Mesenchymal stem cell (in vitro differentiated cells and primary cell): ENCODE data around the gene DST.

Experiments used
- DNase-seq: peaks from one replicate; pipeline ENCODE4 v3.0.0-alpha.2; 2013
- H2AFZ ChIP-seq: one replicate; pipeline ENCODE4 v1.6.1; 2013; ENCODE audit warnings: low read depth, mild to moderate bottlenecking, control low read depth, inconsistent platforms, low read length, moderate library complexity
- H2AK5ac ChIP-seq: 2 replicates; pipeline ENCODE4 v1.6.1; 2013; ENCODE audit warnings: low read length, moderate library complexity, mild to moderate bottlenecking, inconsistent platforms; ENCODE audit not compliant: severe bottlenecking
- H2BK120ac ChIP-seq: one replicate; pipeline ENCODE4 v1.6.1; 2013; ENCODE audit warnings: low read depth, mild to moderate bottlenecking, inconsistent platforms, low read length, moderate library complexity
- H2BK12ac ChIP-seq, 2 experiments: one replicate each; pipeline ENCODE4 v1.6.1; 2013; ENCODE audit warnings: inconsistent platforms in 2 of 2, low read length in 2 of 2, mild to moderate bottlenecking in 2 of 2, moderate library complexity in 2 of 2, control low read depth in 1 of 2
- H2BK15ac ChIP-seq: one replicate; pipeline ENCODE4 v1.6.1; 2013; ENCODE audit warnings: mild to moderate bottlenecking, low read depth, inconsistent platforms; ENCODE audit not compliant: poor library complexity, severe bottlenecking
- H2BK5ac ChIP-seq: 2 replicates; pipeline ENCODE4 v1.6.1; 2013; ENCODE audit warnings: low read depth, mild to moderate bottlenecking, low read length, control low read depth, inconsistent platforms; ENCODE audit not compliant: poor library complexity, severe bottlenecking
- H3K14ac ChIP-seq, 2 experiments: one replicate each; pipeline ENCODE4 v1.6.1; 2013; ENCODE audit warnings: inconsistent platforms in 2 of 2, low read length in 2 of 2, control low read depth in 1 of 2, mild to moderate bottlenecking in 1 of 2, moderate library complexity in 1 of 2
- H3K18ac ChIP-seq, 2 experiments: one replicate each; pipeline ENCODE4 v1.6.1; 2013; ENCODE audit warnings: inconsistent platforms in 2 of 2, low read length in 2 of 2, control low read depth in 1 of 2, low read depth in 1 of 2, mild to moderate bottlenecking in 1 of 2
- H3K23ac ChIP-seq, 2 experiments: one replicate each; pipeline ENCODE4 v1.6.1; 2013; ENCODE audit warnings: inconsistent platforms in 2 of 2, low read length in 2 of 2, mild to moderate bottlenecking in 2 of 2, moderate library complexity in 2 of 2, control low read depth in 1 of 2
- H3K27ac ChIP-seq: 2 replicates; pipeline ENCODE4 v1.5.1; 2013; ENCODE audit warnings: mild to moderate bottlenecking, moderate library complexity, low read length, control low read depth, inconsistent platforms; ENCODE audit not compliant: poor library complexity, severe bottlenecking
- H3K27me3 ChIP-seq, 2 experiments: 2 replicates each; pipeline versions ENCODE4 v1.6.1 to v1.7.0; 2013; ENCODE audit warnings: low read length in 2 of 2, mild to moderate bottlenecking in 2 of 2, moderate library complexity in 2 of 2, control low read depth in 1 of 2, inconsistent platforms in 1 of 2; ENCODE audit not compliant: control insufficient read depth in 1 of 2, insufficient read depth in 1 of 2
- H3K36me3 ChIP-seq, 2 experiments: 2 replicates each; pipeline versions ENCODE4 v1.6.1 to v1.7.0; 2013; ENCODE audit warnings: low read length in 2 of 2, control low read depth in 1 of 2, inconsistent platforms in 1 of 2, low read depth in 1 of 2, mild to moderate bottlenecking in 1 of 2; ENCODE audit not compliant: insufficient read depth in 2 of 2, control insufficient read depth in 1 of 2
- H3K4ac ChIP-seq, 2 experiments: one replicate each; pipeline ENCODE4 v1.6.1; 2013; ENCODE audit warnings: inconsistent platforms in 2 of 2, low read length in 2 of 2, mild to moderate bottlenecking in 2 of 2, moderate library complexity in 2 of 2, control low read depth in 1 of 2, low read depth in 1 of 2
- H3K4me1 ChIP-seq: 2 replicates; pipeline ENCODE4 v1.6.1; 2013; ENCODE audit warnings: low read depth, low read length, control low read depth; ENCODE audit not compliant: control insufficient read depth, insufficient read depth
- H3K4me2 ChIP-seq: 2 replicates; pipeline ENCODE4 v1.6.1; 2013; ENCODE audit warnings: low read length, mild to moderate bottlenecking, inconsistent platforms; ENCODE audit not compliant: poor library complexity, severe bottlenecking
- H3K4me3 ChIP-seq, 2 experiments: 2 replicates each; pipeline versions ENCODE4 v1.5.1 to v1.7.0; 2013; ENCODE audit warnings: low read length in 2 of 2, mild to moderate bottlenecking in 2 of 2, control low read depth in 1 of 2, low read depth in 1 of 2; ENCODE audit not compliant: insufficient read depth in 1 of 2
- H3K79me1 ChIP-seq: replicated peaks from 2 replicates; pipeline ENCODE4 v1.6.1; 2013; ENCODE audit warnings: mild to moderate bottlenecking, control low read depth, low read length, inconsistent platforms; ENCODE audit not compliant: poor library complexity, severe bottlenecking
- H3K9ac ChIP-seq: 2 replicates; pipeline ENCODE4 v1.7.0; 2013; ENCODE audit warnings: mild to moderate bottlenecking, low read length, moderate library complexity
- H3K9me3 ChIP-seq: 2 replicates; pipeline ENCODE4 v1.7.0; 2013; ENCODE audit warnings: mild to moderate bottlenecking, low read length; ENCODE audit not compliant: control insufficient read depth
- H4K8ac ChIP-seq: one replicate; pipeline ENCODE4 v1.6.1; 2013; ENCODE audit warnings: inconsistent platforms, mild to moderate bottlenecking, low read length, moderate library complexity
- H4K91ac ChIP-seq: one replicate; pipeline ENCODE4 v1.6.1; 2013; ENCODE audit warnings: mild to moderate bottlenecking, low read length, inconsistent platforms
- WGBS: methylation state at CpG from one replicate; pipeline ENCODE4 v1.1.7; 2013; ENCODE audit warnings: mixed read lengths; 5-methylcytosine and 5-hydroxymethylcytosine counted together

The DST gene

DNA sequence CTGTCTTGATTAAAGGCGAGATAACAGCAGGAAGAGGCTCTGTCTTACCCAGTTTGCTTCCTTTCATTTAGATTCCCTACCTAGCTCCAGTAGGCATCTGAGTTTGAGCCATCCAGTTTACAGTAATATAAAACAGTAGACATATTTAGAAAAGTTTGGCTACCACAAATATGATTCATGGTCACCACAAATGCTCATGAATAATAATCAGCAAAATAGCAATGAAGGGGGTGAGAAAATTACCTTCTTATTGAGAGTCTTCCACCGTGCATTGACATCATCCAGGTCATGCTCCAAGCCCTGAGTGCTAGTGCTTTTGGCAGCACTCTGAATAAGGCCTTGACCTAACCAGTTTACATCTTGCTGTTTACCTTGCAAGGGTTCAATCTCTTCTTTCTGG is 106.2 kb downstream of the DST start:
- H2BK15ac ChIP-seq, result no peak overlapping the region
- H3K23ac ChIP-seq, result no peak overlapping the region
- H3K4me2 ChIP-seq, result no peak overlapping the region

DNA sequence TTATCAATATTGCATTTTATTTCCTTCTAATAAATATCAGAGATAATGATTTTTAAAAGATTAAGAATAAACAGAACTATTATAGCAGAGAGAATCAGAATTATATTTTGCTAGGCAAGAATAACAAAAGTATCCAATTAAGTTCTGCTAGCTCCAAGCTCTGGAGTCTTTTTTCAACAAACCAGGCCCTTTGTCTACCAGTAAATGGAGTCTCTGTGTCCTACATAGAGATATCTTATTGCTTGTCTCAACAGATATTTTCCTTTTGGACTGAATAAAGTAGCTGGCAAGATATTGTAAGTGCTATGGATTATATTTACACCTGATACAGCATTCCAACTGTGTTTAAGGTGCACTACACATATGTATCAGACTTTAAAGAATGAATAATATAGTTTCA is 107.1 kb downstream of the DST start:
- no peak overlapping the region for H2BK120ac ChIP-seq
- no peak overlapping the region for H4K91ac ChIP-seq
- no peak overlapping the region for H3K4me3 ChIP-seq
- H2BK12ac ChIP-seq, result no peak overlapping the region
- H3K18ac ChIP-seq, result no peak overlapping the region
- no peak overlapping the region for H2AFZ ChIP-seq
- peaks cover 3 to 63% of the 10 kb centered on the region in 2 experiments for H3K36me3 ChIP-seq
- no peak overlapping the region for H4K8ac ChIP-seq
- no peak overlapping the region for H3K4ac ChIP-seq
- no peak overlapping the region for H2BK15ac ChIP-seq
- H3K9me3 ChIP-seq, result no peaks in the 10 kb centered on the region
- H2AK5ac ChIP-seq, result no peak overlapping the region
- H3K4me1 ChIP-seq, result peaks cover 5% of the 10 kb centered on the region
- H3K9ac ChIP-seq, result no peak overlapping the region
- no peak overlapping the region for H3K14ac ChIP-seq
- no peak for DNase-seq
- no peak overlapping the region for H3K4me2 ChIP-seq
- H3K23ac ChIP-seq, result no peak overlapping the region
- peaks cover 19% of the 10 kb centered on the region for H3K79me1 ChIP-seq
- H3K27me3 ChIP-seq, result no peaks in the 10 kb centered on the region
- H3K27ac ChIP-seq, result no peak overlapping the region
- H2BK5ac ChIP-seq, result no peak overlapping the region

More for the DNA sequence above, 106.2 kb downstream of the DST start:
- WGBS, result 100% methylated on average over 2 of the region's 2 CpGs
- no peaks in the 10 kb centered on the region for H3K9me3 ChIP-seq
- H2AK5ac ChIP-seq, result no peak overlapping the region
- peaks cover 3 to 54% of the 10 kb centered on the region in 2 experiments for H3K36me3 ChIP-seq
- DNase-seq, result no peak
- no peak overlapping the region for H3K14ac ChIP-seq
- H4K91ac ChIP-seq, result no peak overlapping the region
- no peaks in the 10 kb centered on the region for H3K27me3 ChIP-seq
- H4K8ac ChIP-seq, result no peak overlapping the region
- no peak overlapping the region for H3K4me3 ChIP-seq
- no peak overlapping the region for H3K18ac ChIP-seq
- no peak overlapping the region for H2AFZ ChIP-seq
- no peak overlapping the region for H2BK120ac ChIP-seq
- H3K27ac ChIP-seq, result peak overlapping the region; percentile 28
- H3K4me1 ChIP-seq, result peaks cover 6% of the 10 kb centered on the region
- H3K79me1 ChIP-seq, result peaks cover 18% of the 10 kb centered on the region
- no peak overlapping the region for H3K4ac ChIP-seq
- H2BK5ac ChIP-seq, result no peak overlapping the region
- no peak overlapping the region for H2BK12ac ChIP-seq
- no peak overlapping the region for H3K9ac ChIP-seq

DNA sequence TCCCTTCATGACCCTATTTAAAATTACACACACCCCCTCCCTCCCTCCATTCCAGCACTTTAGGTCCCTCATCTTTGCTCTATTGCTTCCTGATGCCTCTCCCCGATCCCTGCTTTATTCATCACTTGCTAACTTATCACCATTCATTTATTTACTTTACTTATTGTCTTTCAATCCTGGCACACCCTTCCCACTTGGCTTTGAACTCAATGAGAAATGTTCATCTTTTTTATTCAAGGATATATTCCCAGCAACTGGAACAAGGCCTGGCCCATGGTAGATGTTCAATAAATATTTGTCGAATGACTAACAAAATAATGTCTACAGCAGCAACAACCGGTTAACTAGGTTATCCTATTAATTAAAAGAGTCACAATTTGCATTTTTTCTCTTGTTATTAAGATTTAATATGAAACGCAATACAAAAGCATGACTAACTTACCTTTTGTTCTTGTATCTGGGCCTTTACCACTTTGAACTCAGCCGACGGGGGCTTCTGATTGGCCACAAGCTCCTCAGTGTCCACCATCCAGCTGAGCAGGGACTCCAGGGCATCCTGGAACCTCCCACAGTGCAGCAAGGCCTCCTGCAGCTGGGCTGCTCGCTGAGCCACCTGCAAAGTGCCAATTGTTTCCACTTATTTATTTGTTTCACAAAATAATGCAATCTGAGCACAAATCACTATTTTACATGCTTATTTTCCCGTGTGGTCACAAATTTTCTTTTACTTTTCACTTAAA is 107.8 kb downstream of the DST start:
- Histone ChIP-seq H3K9ac (no peak overlapping the region), H3K4ac (no peak overlapping the region), H2AFZ (no peak overlapping the region), H2AK5ac (no peak overlapping the region), H3K4me1 (peaks cover 5% of the 10 kb centered on the region), H3K4me2 (no peak overlapping the region), H3K79me1 (peaks cover 17% of the 10 kb centered on the region), H2BK15ac (no peak overlapping the region), H3K18ac (no peak overlapping the region), H3K36me3 (peaks cover 3 to 70% of the 10 kb centered on the region in 2 experiments), H3K27ac (no peak overlapping the region), H4K91ac (no peak overlapping the region), H4K8ac (no peak overlapping the region), H2BK12ac (no peak overlapping the region), H3K27me3 (no peaks in the 10 kb centered on the region), H3K14ac (no peak overlapping the region), H2BK5ac (no peak overlapping the region), H3K23ac (no peak overlapping the region), H3K4me3 (no peak overlapping the region), H2BK120ac (no peak overlapping the region), H3K9me3 (no peaks in the 10 kb centered on the region)
- no peak for DNase-seq
- 88% methylated on average over 7 of the region's 8 CpGs for WGBS

DNA sequence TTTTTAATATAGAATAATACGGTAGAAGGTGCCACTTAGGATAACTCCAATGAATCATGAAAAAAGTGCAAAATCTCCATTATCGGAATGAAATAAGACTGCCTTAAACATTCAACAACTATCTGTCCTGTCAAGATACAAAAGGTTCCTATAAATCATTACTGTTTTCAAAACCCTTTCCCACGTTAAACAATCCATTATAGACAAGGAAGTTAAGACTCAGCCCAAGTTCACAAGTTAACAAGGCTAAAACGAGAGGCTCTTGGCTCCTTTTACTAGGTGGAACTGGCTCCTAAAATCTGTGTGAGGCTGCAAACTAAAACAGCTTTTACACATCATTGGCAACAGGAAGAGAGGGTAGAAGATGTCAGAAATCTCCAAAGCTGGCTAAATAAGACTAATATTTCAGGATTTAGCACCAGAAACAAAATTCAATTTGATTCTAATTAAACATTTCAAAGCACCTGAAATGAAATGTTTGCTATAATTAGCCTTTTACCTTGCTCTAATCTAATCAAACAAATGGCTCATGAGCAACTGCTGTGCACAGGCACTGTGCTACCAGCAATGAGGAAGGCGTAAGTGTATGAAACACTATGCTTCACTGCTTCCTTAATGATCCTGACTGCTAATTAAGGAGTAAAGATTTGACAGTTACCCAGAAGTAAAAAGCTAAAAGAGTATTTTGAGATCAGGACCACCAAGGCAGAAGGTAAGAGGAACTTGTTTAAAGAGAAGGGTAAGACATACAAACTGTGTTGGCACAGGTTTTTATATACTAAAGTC is 109.7 kb downstream of the DST start:
- peaks cover 3 to 82% of the 10 kb centered on the region in 2 experiments for H3K36me3 ChIP-seq
- H4K91ac ChIP-seq, result no peak overlapping the region
- peaks cover 17% of the 10 kb centered on the region for H3K79me1 ChIP-seq
- H2BK15ac ChIP-seq, result no peak overlapping the region
- H2BK5ac ChIP-seq, result no peak overlapping the region
- H3K27me3 ChIP-seq, result no peaks in the 10 kb centered on the region
- H3K27ac ChIP-seq, result no peak overlapping the region
- H3K23ac ChIP-seq, result no peak overlapping the region
- H2AK5ac ChIP-seq, result no peak overlapping the region
- no peak overlapping the region for H3K4me2 ChIP-seq
- H3K4me1 ChIP-seq, result peaks cover 4% of the 10 kb centered on the region
- H3K9ac ChIP-seq, result no peak overlapping the region
- H3K4me3 ChIP-seq, result no peak overlapping the region
- H3K18ac ChIP-seq, result no peak overlapping the region
- H3K4ac ChIP-seq, result no peak overlapping the region
- H3K14ac ChIP-seq, result no peak overlapping the region
- H4K8ac ChIP-seq, result no peak overlapping the region
- WGBS, result 93% methylated on average over 5 of the region's 5 CpGs
- no peak overlapping the region for H2AFZ ChIP-seq
- H2BK12ac ChIP-seq, result no peak overlapping the region
- DNase-seq, result no peak
- H3K9me3 ChIP-seq, result no peaks in the 10 kb centered on the region
- H2BK120ac ChIP-seq, result no peak overlapping the region
